GM12875 (cell line): Measurements from ENCODE around the gene ARID1B.

Experiments used
- H3K4me3 ChIP-seq: one replicate; pipeline ENCODE4 v1.5.1; 2011; ENCODE audit warnings: low read depth, low read length, control low read depth
- TF ChIP-seq, protein P1 (sequence below): IDR thresholded peaks from 2 replicates; pipeline ENCODE4 v1.5.1; 2011; ENCODE audit warnings: low read depth, mild to moderate bottlenecking, control low read depth, inconsistent platforms, low read length, moderate library complexity, borderline replicate concordance; ENCODE audit not compliant: insufficient read depth

ARID1B gene

DNA sequence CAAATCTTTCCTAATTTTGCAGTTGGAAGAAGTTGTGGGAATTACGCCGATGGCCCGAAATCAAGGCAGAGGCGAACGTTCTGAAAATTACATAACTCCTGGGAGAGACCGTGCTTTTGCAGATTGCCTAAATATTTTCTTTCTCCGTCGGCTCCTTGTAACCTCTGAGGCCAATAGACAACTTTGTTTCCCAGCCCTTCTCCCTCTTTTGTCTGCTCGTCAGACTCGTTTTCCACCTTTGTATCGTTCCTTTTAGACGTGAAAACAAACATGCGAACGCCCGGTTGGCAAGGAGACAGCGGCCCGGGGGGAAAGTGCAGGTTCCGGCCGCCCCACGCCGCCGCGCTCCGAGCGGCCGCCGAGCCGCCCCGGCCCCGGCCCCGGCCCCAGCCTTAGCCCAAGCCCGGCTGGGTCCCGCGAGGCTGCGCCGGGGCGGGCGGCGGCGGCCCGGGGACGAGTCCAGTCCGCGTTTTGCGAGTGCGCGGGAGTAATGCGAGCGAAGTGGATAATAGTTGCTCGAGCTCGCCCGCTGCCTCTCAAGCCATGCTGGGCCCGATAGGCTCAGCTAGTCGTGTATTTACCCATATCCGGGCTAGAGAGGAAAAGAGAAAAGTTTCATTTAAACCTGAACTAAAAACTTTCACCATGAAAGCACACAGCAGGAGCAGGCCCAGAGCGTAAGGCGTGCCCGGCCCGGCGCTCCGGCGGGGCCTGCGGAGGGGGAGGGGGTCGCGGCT, at the start of gene ARID1B:
Gene ARID1B, plus strand, starts transcription at position 539 of the 737 bp plus-strand sequence. CDS start 303 bp downstream, outside the sequence.
- H3K4me3 ChIP-seq = peak within 1 kb of the TSS; percentile 76
- TF ChIP-seq, protein P1, sequence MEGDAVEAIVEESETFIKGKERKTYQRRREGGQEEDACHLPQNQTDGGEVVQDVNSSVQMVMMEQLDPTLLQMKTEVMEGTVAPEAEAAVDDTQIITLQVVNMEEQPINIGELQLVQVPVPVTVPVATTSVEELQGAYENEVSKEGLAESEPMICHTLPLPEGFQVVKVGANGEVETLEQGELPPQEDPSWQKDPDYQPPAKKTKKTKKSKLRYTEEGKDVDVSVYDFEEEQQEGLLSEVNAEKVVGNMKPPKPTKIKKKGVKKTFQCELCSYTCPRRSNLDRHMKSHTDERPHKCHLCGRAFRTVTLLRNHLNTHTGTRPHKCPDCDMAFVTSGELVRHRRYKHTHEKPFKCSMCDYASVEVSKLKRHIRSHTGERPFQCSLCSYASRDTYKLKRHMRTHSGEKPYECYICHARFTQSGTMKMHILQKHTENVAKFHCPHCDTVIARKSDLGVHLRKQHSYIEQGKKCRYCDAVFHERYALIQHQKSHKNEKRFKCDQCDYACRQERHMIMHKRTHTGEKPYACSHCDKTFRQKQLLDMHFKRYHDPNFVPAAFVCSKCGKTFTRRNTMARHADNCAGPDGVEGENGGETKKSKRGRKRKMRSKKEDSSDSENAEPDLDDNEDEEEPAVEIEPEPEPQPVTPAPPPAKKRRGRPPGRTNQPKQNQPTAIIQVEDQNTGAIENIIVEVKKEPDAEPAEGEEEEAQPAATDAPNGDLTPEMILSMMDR = no peak

DNA sequence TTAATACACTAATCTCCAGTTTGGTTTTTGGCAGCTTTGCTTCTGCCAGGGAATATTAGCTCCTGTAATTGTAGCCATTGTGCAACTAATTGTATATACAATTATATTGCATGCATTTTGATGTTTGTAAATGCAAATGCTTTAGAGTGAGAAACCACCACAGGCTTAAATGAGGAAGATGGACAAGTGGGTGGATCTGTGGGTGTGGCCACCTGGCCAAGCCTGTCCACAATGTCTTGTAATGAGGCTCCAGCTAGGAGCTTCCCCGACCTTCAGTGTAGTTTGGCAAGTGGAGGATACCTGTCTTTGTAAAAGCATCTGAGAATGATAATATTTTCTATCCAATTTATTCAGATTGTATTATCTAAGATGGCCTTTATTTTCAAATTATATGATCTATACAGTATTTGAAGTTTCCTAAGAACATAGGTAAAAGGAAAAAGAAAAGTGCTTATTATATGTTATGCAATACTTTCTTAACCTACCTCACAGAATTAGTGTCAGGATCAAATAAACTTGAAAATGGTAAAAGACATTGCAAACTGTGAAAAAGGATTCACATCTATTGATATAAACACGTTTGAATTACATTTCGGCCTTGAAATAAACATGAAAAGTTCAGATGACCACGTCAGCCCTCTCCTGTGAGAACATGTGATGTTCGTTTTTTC, 49.3 kb upstream of the ARID1B start:
- no peak overlapping the region for H3K4me3 ChIP-seq
- TF ChIP-seq, protein P1 = no peak

DNA sequence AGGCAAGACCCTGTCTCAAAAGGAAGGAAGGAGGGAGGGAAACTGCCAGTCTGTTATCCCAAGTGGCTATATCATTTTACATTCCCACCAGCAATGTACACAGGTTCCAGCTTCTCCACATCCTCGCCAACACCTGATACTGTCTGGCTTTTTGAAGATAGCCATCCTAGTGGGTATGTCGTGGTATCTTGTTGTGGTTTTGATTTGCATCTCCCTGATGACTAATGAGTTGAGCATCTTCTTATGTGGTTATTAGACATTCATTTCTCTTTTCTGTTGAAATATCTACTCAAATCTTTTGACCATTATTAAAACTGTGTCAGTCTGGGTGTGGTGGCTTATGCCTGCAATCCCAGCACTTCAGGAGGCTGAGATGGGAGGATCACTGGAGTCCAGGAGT, 47.9 kb upstream of the ARID1B start:
- TF ChIP-seq, protein P1 = no peak
- H3K4me3 ChIP-seq = no peak overlapping the region

DNA sequence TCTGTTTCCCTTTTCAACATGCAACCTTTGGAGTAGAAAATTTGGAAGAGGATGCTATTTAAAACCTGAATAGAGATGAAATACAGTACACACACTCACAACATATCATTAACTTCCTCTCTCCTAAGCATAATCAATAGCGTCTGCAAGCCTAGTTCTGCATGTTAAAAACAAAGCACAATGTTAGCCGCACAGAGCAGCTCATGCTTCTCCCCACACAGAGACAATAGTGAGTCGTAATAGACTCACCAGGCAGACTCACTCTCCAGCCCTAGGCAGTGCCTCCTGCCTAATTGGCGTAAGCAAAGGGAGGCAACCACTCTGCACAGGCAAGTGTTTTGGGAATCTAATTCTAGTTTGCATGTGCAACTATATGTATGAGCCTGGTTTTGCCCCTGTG, 45.8 kb upstream of the ARID1B start:
- TF ChIP-seq, protein P1 = no peak

DNA sequence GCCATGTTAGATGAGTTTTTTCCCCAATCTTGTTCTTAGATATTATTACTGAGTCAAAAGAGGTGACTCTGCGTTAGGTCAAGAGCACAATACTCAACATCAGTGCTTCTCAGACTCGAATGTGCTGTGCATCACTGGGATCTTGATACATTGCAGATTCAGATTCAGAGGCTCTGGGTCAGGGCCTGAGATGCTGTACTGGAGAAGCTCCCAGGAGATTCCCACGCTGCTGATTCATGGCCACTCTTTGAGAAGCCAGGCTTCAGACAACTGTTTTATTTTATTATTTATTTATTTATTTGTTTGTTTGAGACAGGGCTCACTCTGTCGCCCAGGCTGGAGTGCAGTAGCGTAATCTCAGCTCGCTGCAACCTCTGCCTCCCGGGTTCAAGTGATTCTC, 41.4 kb upstream of the ARID1B start:
- no peak overlapping the region for H3K4me3 ChIP-seq
- TF ChIP-seq, protein P1 = no peak

More for the DNA sequence above, 45.8 kb upstream of the ARID1B start:
- H3K4me3 ChIP-seq = no peak overlapping the region

DNA sequence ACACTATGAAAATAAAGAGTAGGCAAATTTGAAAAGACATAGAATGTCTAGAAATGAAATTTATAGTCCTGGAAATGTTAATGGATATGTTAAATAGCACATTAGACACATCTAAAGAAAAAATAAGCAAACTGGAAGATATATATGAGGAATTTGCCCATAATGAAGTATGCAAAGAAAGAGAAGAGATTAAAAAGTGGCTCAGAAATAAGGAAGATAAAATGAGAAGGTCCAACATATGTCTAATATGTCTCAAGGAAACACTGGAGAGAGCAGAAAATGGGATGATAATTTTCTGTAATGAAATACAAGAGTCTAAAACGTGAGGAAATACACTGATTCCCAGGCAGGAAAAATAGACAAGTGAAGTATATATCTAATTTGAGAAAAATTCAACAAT, 36.6 kb upstream of the ARID1B start:
- TF ChIP-seq, protein P1 = no peak

More for the DNA sequence above, 36.6 kb upstream of the ARID1B start:
- H3K4me3 ChIP-seq = no peak overlapping the region
